ENCODE measurements around the gene HOXD1. TPM values are rescaled to one million over a fixed set of nuclear protein-coding genes. Genes with fewer than 3 reads are reported as not detected.

Gene HOXD1
- total RNA-seq, 4 donors from 2014 or later = 0.19 TPM; not detected in 3

DNA sequence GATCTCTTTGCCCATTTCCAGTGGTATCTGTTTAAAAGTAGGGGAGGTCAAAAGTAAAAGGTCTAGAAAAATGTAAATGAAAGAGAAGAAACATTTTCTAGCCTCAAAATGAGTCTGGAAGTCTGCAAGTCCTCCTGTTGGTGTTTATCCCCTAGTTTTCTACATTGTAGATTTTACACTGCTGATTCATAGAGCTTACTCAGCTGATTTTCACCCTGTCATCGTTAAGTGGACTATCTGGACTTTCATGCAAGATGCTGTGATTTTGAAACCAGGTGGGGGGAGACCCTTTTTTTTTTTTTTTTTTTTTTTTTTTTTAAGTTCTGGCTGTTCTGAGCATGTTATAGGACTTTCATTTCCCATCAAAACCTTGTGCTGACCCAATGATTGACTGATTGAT is 21.1 kb upstream of the HOXD1 start:
- peaks cover 0 to 29% (median 0%) of the 10 kb centered on the region in 3 donors for H3K4me1 ChIP-seq
- no peak overlapping the region for H3K4me3 ChIP-seq
- H3K9me3 ChIP-seq = no peaks in the 10 kb centered on the region
- peaks cover 31 to 100% (median 49%) of the 10 kb centered on the region in 4 donors for H3K27me3 ChIP-seq
- no peak for TF ChIP-seq POLR2A (IDR thresholded peaks at IDR 0.05)
- TF ChIP-seq, protein P1, sequence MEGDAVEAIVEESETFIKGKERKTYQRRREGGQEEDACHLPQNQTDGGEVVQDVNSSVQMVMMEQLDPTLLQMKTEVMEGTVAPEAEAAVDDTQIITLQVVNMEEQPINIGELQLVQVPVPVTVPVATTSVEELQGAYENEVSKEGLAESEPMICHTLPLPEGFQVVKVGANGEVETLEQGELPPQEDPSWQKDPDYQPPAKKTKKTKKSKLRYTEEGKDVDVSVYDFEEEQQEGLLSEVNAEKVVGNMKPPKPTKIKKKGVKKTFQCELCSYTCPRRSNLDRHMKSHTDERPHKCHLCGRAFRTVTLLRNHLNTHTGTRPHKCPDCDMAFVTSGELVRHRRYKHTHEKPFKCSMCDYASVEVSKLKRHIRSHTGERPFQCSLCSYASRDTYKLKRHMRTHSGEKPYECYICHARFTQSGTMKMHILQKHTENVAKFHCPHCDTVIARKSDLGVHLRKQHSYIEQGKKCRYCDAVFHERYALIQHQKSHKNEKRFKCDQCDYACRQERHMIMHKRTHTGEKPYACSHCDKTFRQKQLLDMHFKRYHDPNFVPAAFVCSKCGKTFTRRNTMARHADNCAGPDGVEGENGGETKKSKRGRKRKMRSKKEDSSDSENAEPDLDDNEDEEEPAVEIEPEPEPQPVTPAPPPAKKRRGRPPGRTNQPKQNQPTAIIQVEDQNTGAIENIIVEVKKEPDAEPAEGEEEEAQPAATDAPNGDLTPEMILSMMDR (IDR thresholded peaks at IDR 0.05) = no peak
- intact Hi-C loops (cut with DNase I) = no loop called here
- H3K36me3 ChIP-seq = no peaks in the 10 kb centered on the region
- 38 to 48% methylated on average over 1 of the region's 1 CpG for WGBS, 2 donors
- no peak for DNase-seq
- no peak overlapping the region for H3K27ac ChIP-seq

DNA sequence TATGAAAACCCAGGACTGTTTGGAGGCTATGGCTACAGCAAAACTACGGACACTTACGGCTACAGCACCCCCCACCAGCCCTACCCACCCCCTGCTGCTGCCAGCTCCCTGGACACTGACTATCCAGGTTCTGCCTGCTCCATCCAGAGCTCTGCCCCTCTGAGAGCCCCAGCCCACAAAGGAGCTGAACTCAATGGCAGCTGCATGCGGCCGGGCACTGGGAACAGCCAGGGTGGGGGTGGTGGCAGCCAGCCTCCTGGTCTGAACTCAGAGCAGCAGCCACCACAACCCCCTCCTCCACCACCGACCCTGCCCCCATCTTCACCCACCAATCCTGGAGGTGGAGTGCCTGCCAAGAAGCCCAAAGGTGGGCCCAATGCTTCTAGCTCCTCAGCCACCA is 19.3 kb upstream of the HOXD1 start:
- no peaks in the 10 kb centered on the region for H3K36me3 ChIP-seq
- DNase-seq = no peak
- TF ChIP-seq POLR2A (IDR thresholded peaks at IDR 0.05) = no peak
- TF ChIP-seq, protein P1 (IDR thresholded peaks at IDR 0.05) = no peak
- WGBS, 2 donors = 69 to 82% methylated on average over 2 of the region's 5 CpGs
- H3K4me1 ChIP-seq = peaks cover 0 to 22% (median 0%) of the 10 kb centered on the region in 3 donors
- peaks cover 25 to 100% (median 45%) of the 10 kb centered on the region in 4 donors for H3K27me3 ChIP-seq
- intact Hi-C loops (cut with DNase I) = no loop called here
- no peak overlapping the region for H3K4me3 ChIP-seq
- no peaks in the 10 kb centered on the region for H3K9me3 ChIP-seq
- H3K27ac ChIP-seq = no peak overlapping the region

DNA sequence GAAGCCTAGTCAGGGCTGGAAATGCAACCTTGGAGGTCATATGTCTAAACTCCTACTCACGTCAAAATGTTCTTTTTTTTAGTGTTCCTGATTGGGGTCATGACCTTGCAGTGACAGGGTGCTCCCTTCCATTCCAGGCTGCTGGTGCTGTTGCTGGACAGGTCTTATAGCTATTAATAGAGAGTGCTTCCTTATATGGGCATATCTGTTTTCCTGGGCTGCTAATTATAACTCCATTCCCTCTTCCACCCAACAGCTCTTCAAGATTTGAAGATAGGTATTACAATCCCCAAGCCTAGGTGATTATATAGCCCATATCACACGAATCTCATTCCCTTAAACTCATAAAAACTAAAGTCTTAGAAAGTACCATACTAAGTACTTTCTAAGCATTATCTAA is 18.8 kb upstream of the HOXD1 start:
- no peak overlapping the region for H3K27ac ChIP-seq
- no peak for DNase-seq
- TF ChIP-seq POLR2A (IDR thresholded peaks at IDR 0.05) = no peak
- TF ChIP-seq, protein P1 (IDR thresholded peaks at IDR 0.05) = no peak
- intact Hi-C loops (cut with DNase I) = no loop called here
- H3K36me3 ChIP-seq = no peaks in the 10 kb centered on the region
- peaks cover 0 to 23% (median 0%) of the 10 kb centered on the region in 3 donors for H3K4me1 ChIP-seq
- WGBS, 2 donors = 66 to 72% methylated on average over 2 of the region's 2 CpGs
- H3K9me3 ChIP-seq = no peaks in the 10 kb centered on the region
- peaks cover 23 to 100% (median 43%) of the 10 kb centered on the region in 4 donors for H3K27me3 ChIP-seq
- H3K4me3 ChIP-seq = no peak overlapping the region

DNA sequence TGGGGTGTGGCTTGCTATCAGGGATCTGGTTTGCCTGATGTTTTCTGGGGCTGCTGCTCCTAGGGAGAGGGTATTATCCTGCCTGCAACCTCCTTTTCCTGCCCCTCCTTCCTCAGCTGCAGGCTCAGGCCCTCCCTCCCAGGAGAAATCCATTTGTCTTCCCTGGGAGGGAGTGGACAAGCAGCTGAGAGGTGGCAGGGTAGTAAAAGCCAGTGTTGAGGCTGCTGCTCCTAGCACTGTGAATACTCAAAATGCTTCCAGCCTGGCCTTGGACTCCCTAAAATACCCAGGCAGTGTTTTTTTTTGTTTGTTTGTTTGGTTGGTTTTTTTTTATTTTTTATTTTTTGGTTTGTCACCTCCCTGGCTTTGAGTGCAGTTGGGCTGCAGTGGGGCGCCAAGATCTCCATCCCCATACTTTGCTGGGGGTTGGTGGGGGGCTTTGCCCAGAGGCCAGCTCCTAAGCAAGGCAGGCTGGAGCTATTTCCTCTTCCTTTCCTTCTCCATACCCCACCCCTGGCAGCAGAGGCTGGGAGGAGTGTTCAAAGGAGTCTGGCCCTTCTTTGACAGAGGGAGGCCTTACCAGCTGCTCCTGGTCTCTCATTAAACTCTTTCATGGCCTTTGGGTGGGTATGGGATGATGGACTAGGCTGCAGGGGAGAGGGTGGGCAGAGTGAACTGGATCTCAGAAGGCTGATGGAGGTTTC is 17.7 kb upstream of the HOXD1 start:
- H3K4me3 ChIP-seq = no peak overlapping the region
- DNase-seq = no peak
- H3K27me3 ChIP-seq = peaks cover 23 to 100% (median 42%) of the 10 kb centered on the region in 4 donors
- no peaks in the 10 kb centered on the region for H3K9me3 ChIP-seq
- 88 to 91% methylated on average over 1 of the region's 1 CpG for WGBS, 2 donors
- no peak overlapping the region for H3K27ac ChIP-seq
- H3K36me3 ChIP-seq = no peaks in the 10 kb centered on the region
- TF ChIP-seq, protein P1 (IDR thresholded peaks at IDR 0.05) = no peak
- TF ChIP-seq POLR2A (IDR thresholded peaks at IDR 0.05) = no peak
- intact Hi-C loops (cut with DNase I) = no loop called here
- peaks cover 0 to 19% (median 0%) of the 10 kb centered on the region in 3 donors for H3K4me1 ChIP-seq

DNA sequence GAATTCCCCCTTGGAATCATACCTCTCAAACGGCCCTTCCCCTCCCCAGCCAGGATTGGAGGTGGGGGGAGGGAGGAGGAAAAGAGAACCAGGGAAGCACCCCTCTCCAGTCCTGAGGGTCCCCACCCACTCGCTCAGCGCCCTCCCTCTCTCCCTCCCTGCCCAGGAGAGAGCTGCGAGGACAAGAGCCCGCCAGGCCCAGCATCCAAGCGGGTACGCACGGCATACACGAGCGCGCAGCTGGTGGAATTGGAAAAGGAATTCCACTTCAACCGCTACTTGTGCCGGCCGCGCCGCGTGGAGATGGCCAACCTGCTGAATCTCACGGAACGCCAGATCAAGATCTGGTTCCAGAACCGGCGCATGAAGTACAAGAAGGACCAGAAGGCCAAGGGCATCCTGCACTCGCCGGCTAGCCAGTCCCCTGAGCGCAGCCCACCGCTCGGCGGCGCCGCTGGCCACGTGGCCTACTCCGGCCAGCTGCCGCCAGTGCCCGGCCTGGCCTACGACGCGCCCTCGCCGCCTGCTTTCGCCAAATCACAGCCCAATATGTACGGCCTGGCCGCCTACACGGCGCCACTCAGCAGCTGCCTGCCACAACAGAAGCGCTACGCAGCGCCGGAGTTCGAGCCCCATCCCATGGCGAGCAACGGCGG is 17.0 kb upstream of the HOXD1 start:
- intact Hi-C loops (cut with DNase I) = no loop called here

More for the DNA sequence above, 17.0 kb upstream of the HOXD1 start:
- no peak for TF ChIP-seq POLR2A (IDR thresholded peaks at IDR 0.05)
- TF ChIP-seq, protein P1 (IDR thresholded peaks at IDR 0.05) = no peak
- DNase-seq = no peak
- peaks cover 23 to 100% (median 42%) of the 10 kb centered on the region in 4 donors for H3K27me3 ChIP-seq
- no peak overlapping the region for H3K27ac ChIP-seq
- WGBS, 2 donors = 0 to 64% methylated on average over 1 to 5 of the region's 51 CpGs
- no peaks in the 10 kb centered on the region for H3K36me3 ChIP-seq
- peaks cover 0 to 19% (median 0%) of the 10 kb centered on the region in 3 donors for H3K4me1 ChIP-seq
- H3K4me3 ChIP-seq = peak overlapping the region in 1 of 4 donors; percentile 26
- H3K9me3 ChIP-seq = no peaks in the 10 kb centered on the region

Data from esophagus squamous epithelium (tissue), 5 donors.